ENCODE measurements around the gene SLC31A2. TPM values are rescaled to one million over a fixed set of nuclear protein-coding genes. Genes with fewer than 3 reads are reported as not detected.
"Not testable (repeated sequence)": the region's sequence is repeated elsewhere in the genome, so short reads cannot be mapped to it uniquely, and the experiment has no call there.

SLC31A2 gene, protein sequence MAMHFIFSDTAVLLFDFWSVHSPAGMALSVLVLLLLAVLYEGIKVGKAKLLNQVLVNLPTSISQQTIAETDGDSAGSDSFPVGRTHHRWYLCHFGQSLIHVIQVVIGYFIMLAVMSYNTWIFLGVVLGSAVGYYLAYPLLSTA
- total RNA-seq (5.1 TPM), polyA plus RNA-seq (11.4 TPM)

DNA sequence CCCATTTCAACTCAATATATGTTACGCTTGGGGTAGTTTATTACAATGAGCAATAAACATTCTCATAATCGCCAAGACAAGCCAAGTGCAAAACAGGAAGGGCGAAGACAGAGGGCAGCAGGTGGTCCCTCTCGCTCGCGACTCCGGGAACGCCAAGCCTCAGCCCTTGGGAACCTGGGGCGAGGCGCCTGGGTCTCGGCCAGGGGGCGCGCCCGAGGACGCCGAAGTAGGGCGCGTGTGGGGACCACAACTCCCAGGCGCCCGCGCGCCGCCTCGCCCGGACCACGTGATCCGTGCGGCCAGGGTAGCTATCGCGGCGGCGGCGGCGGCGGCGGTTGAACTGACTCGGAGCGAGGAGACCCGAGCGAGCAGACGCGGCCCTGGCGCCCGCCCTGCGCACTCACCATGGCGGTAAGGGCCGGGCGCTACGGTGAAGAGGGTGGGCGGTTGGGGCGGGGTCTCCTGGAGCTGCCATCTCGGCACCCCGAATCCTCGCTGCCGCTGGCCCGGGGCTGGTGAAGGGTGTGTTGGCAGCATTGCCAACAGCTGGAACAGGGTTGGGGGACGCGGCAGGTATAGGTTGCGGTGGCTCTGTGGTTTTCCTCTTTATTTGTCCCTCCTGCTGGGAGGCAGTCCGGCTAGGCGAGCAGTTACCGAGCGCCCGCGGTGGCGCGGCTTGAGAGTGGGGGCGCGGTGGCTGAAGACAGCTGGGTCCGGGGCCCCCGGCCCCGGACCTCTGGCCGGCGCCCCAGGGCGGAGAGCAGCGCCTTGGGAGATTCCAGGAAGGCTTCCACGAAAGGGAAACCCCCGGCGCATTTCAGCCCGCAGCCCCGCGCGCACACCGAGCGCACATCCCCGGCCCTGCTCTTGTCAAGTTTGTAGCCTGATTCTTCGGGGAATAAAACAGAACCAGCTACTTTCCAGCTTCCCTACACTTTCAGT is at the start of gene SLC31A2:
Gene SLC31A2 (plus strand): TSS at position 338 of the 942 bp plus-strand sequence. CDS start 68 bp downstream, at position 406.
- under 1% methylated on average over 87 of the region's 87 CpGs for WGBS

DNA sequence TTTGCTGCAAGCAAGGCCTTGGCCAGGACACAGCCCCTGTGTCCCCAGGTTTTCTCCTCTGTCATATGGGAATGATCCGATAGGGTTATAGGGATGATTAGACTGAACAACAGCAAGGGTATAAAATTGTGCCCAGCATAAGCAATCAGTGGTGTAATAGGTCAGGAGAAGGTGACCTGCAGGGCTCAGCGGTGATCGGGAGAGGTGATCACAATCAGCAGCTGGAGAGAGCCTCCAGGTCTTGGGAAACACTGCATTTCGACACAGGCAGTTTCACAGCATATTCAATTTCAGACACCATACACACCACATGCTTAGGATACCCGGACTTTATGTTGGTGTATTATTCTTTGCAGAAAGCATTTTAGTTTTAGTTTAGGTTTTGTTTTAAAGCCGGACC is 45.5 kb upstream of the SLC31A2 start:
- no CpG with 5 or more reads among the region's 6 CpGs for WGBS
- DNase-seq (ENCODE audit: extremely low spot score); H3K4me1 ChIP-seq (ENCODE audit: insufficient read depth); H3K36me3 ChIP-seq (ENCODE audit: insufficient read depth); H3K27ac ChIP-seq (ENCODE audit: low read depth); H3K4me3 ChIP-seq (ENCODE audit: low read depth, low read length): not testable (repeated sequence)

More for the DNA sequence above, at the start of gene SLC31A2:
- no peaks in the 10 kb centered on the region for H3K4me1 ChIP-seq (ENCODE audit: insufficient read depth)
- H3K27ac ChIP-seq (ENCODE audit: low read depth) = peak within 1 kb of the TSS; percentile 62
- peak; percentile 23 for DNase-seq (ENCODE audit: extremely low spot score)
- H3K36me3 ChIP-seq (ENCODE audit: insufficient read depth) = no peaks in the 10 kb centered on the region
- peak within 1 kb of the TSS; percentile 90 for H3K4me3 ChIP-seq (ENCODE audit: low read depth, low read length)

DNA sequence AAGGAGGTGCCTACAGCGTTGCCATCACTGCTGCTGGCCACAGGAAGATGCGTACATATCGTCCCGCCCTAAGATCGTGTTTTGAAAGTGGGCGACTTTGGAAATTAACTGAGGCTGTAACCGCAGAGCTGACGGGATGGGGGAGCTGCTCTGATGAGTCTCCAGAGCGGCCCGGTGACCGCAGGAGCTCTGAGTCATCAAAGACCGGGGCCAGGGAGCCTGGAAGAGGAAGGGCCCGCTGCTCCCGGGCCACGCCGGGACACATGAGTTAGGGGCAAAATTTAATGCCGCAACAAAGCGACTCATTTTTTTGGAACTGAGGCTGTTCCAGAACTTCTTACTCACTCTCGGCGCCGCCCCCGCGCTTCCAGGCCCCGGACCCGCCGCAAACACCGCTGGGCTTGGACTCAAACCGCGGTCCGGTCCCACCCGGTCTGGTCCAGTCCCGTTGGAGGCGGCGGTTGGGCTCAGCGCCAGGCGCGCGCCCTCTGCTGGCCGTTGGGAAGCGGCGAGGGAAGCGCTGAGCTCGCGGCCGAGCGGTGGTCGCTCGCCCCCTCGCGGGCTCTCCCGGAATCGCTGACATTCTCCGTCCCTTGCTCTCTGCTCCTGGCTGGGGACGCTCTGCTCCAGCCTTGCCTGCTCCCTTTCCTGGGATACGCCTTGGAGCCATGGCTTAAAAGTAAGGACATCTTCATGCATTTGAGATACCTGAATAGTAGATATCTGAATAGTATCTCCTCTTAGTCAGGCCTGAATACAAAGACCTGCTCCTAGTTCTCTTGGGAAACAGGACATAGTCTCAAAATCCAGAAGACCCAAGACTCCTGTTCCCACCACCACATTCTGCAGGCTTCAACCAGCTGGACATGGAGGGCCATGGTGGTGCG is 39.5 kb upstream of the SLC31A2 start:
- not testable (repeated sequence) for DNase-seq (ENCODE audit: extremely low spot score); H3K27ac ChIP-seq (ENCODE audit: low read depth)
- 10% methylated on average over 10 of the region's 56 CpGs for WGBS

DNA sequence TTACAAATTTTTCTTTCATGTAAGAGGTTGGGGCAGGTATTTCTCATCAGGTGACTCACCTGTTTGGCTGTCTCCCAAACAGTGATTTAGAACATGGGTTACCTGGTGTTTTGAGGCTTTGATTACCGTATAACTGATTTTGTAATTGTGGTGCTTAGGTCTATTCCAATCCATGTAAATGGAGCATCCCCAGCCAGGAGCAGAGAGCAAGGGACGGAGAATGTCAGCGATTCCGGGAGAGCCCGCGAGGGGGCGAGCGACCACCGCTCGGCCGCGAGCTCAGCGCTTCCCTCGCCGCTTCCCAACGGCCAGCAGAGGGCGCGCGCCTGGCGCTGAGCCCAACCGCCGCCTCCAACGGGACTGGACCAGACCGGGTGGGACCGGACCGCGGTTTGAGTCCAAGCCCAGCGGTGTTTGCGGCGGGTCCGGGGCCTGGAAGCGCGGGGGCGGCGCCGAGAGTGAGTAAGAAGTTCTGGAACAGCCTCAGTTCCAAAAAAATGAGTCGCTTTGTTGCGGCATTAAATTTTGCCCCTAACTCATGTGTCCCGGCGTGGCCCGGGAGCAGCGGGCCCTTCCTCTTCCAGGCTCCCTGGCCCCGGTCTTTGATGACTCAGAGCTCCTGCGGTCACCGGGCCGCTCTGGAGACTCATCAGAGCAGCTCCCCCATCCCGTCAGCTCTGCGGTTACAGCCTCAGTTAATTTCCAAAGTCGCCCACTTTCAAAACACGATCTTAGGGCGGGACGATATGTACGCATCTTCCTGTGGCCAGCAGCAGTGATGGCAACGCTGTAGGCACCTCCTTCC is 37.9 kb upstream of the SLC31A2 start:
- H3K4me3 ChIP-seq (ENCODE audit: low read depth, low read length); H3K4me1 ChIP-seq (ENCODE audit: insufficient read depth); DNase-seq (ENCODE audit: extremely low spot score); H3K27ac ChIP-seq (ENCODE audit: low read depth); H3K36me3 ChIP-seq (ENCODE audit: insufficient read depth): not testable (repeated sequence)
- WGBS = 2% methylated on average over 10 of the region's 54 CpGs

More for the DNA sequence above, 39.5 kb upstream of the SLC31A2 start:
- H3K4me1 ChIP-seq (ENCODE audit: insufficient read depth); H3K36me3 ChIP-seq (ENCODE audit: insufficient read depth); H3K4me3 ChIP-seq (ENCODE audit: low read depth, low read length): not testable (repeated sequence)

DNA sequence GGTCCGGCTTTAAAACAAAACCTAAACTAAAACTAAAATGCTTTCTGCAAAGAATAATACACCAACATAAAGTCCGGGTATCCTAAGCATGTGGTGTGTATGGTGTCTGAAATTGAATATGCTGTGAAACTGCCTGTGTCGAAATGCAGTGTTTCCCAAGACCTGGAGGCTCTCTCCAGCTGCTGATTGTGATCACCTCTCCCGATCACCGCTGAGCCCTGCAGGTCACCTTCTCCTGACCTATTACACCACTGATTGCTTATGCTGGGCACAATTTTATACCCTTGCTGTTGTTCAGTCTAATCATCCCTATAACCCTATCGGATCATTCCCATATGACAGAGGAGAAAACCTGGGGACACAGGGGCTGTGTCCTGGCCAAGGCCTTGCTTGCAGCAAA is 32.0 kb upstream of the SLC31A2 start:
- H3K4me1 ChIP-seq (ENCODE audit: insufficient read depth); H3K4me3 ChIP-seq (ENCODE audit: low read depth, low read length); H3K27ac ChIP-seq (ENCODE audit: low read depth); DNase-seq (ENCODE audit: extremely low spot score); H3K36me3 ChIP-seq (ENCODE audit: insufficient read depth): not testable (repeated sequence)
- WGBS = no CpG with 5 or more reads among the region's 6 CpGs

DNA sequence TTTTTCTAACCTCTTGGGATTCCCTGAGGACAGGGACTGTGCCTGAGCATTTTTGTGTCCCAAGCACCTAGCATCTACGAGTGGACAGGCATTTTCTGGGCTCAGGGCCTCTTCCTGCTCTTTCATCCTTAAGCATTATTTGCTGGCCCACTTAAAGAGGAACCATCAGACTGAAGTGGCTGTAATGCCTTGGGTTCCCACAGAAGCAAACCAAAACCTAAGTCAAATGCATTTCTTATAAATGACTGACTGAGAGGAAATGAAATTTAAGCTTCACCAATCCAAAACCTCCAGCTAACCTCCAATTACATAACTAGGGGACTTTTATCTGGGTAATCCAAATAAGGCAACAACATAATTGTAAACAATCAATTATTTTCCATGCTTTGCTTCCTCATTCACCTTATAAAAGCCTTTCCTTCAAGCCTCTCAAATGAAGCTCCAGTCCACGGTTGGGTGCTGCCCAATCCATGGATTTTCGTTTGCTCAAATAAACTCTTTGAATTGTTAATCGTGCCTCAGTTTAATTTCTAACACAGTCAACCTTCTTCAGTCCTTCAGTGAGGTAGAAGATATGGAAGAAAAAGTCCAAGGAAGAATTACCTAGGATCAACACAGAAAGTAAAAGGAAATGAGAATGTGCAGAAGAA is 25.3 kb upstream of the SLC31A2 start:
- DNase-seq (ENCODE audit: extremely low spot score) = no peak
- Histone ChIP-seq H3K4me1 (ENCODE audit: insufficient read depth) (no peaks in the 10 kb centered on the region), H3K27ac (ENCODE audit: low read depth) (no peak overlapping the region), H3K36me3 (ENCODE audit: insufficient read depth) (no peaks in the 10 kb centered on the region), H3K4me3 (ENCODE audit: low read depth, low read length) (no peak overlapping the region)
- WGBS = 74% methylated on average over 4 of the region's 4 CpGs

DNA sequence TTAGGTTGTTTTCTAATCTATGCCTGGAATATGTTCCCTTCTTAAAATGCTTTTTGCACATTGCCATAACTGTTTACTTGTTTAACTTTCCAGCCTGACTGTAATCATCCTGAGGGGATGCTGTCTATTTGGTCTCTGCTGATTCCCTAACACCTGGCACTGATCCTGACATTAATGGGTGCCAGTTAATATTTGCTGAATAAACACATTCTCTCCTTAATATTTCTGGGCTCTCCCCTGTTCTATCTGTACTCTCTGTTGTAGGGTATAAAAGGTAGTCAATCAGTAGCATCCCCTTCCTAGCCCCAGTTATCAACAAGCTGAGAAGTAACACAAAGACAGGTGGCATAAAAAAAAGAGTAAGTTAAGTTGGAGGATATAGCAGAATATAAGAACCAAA is 21.3 kb upstream of the SLC31A2 start:
- no peak overlapping the region for H3K27ac ChIP-seq (ENCODE audit: low read depth)
- no peaks in the 10 kb centered on the region for H3K36me3 ChIP-seq (ENCODE audit: insufficient read depth)
- no peak overlapping the region for H3K4me3 ChIP-seq (ENCODE audit: low read depth, low read length)
- no peak for DNase-seq (ENCODE audit: extremely low spot score)
- no peaks in the 10 kb centered on the region for H3K4me1 ChIP-seq (ENCODE audit: insufficient read depth)

DNA sequence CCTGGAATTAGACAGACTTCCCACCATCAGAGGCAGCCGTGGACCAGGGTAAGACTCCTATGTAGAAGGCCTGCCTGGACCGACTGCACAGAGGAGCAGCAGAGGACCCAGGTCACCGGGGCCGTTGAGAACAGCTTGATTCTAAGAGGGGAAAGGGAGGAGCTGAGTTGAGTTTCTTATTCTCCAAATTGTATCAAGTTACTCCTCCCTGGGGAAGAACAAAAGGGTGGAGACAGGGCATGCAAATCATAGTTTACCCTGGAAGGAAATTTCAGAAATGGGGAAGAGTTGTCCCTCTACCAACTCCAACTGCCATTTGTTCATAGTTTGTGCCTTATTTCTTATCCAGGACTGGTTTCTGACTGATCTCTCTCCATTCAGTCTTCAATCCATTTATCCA is 20.9 kb upstream of the SLC31A2 start:
- Histone ChIP-seq H3K27ac (ENCODE audit: low read depth) (no peak overlapping the region), H3K4me1 (ENCODE audit: insufficient read depth) (no peaks in the 10 kb centered on the region), H3K36me3 (ENCODE audit: insufficient read depth) (no peaks in the 10 kb centered on the region), H3K4me3 (ENCODE audit: low read depth, low read length) (no peak overlapping the region)
- WGBS = 47% methylated on average over 4 of the region's 4 CpGs
- no peak for DNase-seq (ENCODE audit: extremely low spot score)

DNA sequence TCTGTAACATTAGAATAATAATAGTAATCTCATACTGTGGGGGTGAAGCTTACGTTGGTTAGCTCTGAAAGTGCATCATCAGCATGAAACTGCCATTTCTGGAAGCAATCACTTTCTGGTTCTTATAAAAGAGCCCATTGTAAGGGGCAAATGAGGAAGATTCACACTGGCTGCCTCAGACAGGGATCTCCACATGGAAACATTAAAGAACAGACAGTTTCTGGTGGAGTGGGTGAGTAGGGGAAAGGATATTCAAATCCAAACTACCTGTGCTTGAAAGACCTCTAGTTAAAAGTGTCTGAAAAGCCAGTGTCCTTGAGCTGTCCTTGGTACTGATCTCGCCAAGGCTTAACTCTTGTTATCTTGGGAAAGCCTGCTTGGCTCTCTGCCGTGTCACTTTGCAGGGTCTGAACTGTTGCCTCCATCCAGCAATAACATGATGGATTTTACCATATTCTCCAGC is 19.1 kb upstream of the SLC31A2 start:
- H3K4me3 ChIP-seq (ENCODE audit: low read depth, low read length) = no peak overlapping the region
- H3K36me3 ChIP-seq (ENCODE audit: insufficient read depth) = no peaks in the 10 kb centered on the region
- DNase-seq (ENCODE audit: extremely low spot score) = no peak
- WGBS = 13% methylated on average over 3 of the region's 3 CpGs
- no peaks in the 10 kb centered on the region for H3K4me1 ChIP-seq (ENCODE audit: insufficient read depth)
- no peak overlapping the region for H3K27ac ChIP-seq (ENCODE audit: low read depth)

DNA sequence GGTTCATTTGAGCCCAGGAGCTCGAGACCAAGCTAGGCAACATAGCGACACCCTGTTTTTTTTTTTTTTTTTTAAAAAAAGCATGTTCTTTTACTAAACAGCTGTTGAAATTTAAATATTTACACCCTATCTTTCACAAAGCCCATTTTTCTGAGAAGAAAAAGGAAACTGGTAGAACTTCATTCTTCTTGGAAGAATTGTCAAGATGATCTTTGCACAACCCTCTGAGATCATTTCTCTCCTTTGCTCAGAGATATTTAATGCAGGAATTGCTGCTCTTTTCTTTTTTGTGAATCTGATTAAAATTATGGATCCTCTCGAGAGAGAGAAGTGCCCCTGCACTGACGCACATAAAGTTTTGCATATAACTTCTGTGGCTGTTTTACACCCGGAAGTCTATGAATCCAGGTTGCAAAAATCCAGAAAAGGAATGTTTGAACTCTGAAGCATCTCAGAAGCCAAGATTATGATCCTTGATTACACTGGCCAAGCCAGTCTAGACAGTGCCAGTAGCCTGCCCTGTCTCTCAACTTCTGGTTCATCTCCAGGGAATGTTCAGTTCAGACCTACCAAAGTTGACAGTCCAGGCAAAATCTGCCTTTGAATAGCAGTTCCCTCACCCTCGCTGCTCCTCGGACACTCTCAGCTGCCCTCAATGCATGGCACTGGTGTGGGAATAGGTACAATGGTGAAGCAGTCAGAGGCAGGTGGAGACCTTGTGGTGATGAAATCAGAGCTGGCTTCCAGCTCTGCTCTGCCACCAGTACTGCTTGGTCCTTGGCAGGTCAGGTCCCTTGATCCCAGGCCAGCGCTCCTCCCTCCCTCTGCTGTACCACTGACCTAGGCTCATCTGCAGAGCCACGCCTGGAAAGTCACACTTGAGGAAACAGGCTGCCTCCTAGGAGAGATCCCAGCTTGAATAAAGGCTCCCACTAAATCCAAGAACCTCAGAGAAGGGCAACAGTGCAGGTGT is 13.3 kb upstream of the SLC31A2 start:
- H3K36me3 ChIP-seq (ENCODE audit: insufficient read depth) = no peaks in the 10 kb centered on the region
- H3K4me1 ChIP-seq (ENCODE audit: insufficient read depth) = no peaks in the 10 kb centered on the region
- no peak overlapping the region for H3K27ac ChIP-seq (ENCODE audit: low read depth)
- H3K4me3 ChIP-seq (ENCODE audit: low read depth, low read length) = no peak overlapping the region
- DNase-seq (ENCODE audit: extremely low spot score) = no peak
- WGBS = 62% methylated on average over 9 of the region's 9 CpGs

DNA sequence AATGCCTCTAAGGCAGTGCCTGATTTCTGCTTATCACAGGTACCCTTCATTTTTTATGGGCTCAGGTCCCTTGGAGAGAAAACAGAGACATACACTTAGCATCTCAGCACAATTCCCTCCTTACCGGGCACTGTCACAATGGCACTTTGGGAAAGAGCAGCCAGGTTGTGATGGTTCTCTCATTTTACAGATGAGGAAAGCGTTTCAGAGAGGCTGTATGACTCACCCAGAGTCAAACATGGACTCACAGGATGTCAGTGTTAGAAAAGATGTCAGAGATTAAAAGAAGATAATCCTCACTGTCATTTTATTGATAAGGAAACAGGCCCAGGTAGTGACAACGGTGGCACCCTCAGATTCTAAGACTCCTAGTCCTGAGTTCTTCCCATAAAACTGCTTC is 12.0 kb upstream of the SLC31A2 start:
- no peak for DNase-seq (ENCODE audit: extremely low spot score)
- 51% methylated on average over 3 of the region's 3 CpGs for WGBS
- H3K4me1 ChIP-seq (ENCODE audit: insufficient read depth) = no peaks in the 10 kb centered on the region
- H3K4me3 ChIP-seq (ENCODE audit: low read depth, low read length) = no peak overlapping the region
- H3K27ac ChIP-seq (ENCODE audit: low read depth) = no peak overlapping the region
- no peaks in the 10 kb centered on the region for H3K36me3 ChIP-seq (ENCODE audit: insufficient read depth)

Measured in urinary bladder (tissue), 4 donors.